ENCODE measurements around the gene NAV1.

The NAV1 gene

DNA sequence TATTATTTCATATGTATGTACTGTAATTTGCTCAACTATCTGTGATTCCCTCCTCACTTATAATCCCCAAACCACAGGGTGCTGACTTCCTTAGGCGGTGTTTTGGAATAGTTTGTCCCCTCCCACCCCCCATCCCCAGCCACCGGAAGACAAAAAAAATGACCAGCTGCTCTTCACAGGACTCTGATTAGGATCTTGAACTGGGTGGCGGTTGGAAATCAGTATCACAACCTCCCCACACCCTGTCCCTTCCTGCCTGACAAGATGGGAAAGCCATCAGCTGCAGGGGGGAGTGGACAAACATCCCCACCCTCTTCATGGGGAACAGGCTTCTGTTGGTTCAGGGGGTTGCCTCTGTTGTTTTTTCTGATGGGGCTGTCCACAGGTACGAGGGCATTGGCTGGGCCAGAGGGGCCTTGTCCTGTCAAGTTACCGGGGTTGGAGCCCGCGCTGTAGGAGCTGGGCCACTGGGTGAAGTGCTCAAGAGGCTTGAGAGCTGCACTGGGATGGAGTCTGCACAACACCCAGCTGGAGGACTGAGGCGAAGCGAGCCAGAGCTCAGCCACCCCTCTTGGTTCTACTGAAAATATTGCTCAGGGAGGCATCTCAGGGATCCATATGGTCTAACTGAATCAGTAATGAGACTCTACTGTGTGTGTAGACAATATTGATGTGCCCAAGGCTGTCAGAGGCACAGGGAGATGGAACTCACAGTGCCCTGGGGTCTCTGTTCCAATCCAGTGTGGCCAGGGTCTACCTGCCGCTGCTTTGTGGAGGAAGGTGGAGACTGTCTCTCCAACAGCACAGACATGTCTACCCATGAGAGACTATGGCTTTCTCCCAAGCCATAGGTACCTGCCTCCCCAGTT, 28.2 kb downstream of the NAV1 start:
- TF ChIP-seq, protein P1, sequence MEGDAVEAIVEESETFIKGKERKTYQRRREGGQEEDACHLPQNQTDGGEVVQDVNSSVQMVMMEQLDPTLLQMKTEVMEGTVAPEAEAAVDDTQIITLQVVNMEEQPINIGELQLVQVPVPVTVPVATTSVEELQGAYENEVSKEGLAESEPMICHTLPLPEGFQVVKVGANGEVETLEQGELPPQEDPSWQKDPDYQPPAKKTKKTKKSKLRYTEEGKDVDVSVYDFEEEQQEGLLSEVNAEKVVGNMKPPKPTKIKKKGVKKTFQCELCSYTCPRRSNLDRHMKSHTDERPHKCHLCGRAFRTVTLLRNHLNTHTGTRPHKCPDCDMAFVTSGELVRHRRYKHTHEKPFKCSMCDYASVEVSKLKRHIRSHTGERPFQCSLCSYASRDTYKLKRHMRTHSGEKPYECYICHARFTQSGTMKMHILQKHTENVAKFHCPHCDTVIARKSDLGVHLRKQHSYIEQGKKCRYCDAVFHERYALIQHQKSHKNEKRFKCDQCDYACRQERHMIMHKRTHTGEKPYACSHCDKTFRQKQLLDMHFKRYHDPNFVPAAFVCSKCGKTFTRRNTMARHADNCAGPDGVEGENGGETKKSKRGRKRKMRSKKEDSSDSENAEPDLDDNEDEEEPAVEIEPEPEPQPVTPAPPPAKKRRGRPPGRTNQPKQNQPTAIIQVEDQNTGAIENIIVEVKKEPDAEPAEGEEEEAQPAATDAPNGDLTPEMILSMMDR (IDR thresholded peaks at IDR 0.05), result no peak
- Histone ChIP-seq H3K27me3 (no peaks in the 10 kb centered on the region), H3K36me3 (no peaks in the 10 kb centered on the region), H3K4me3 (no peak overlapping the region), H3K27ac (no peak overlapping the region), H3K4me1 (peaks cover 0 to 7% (median 6%) of the 10 kb centered on the region in 4 donors), H3K9me3 (no peaks in the 10 kb centered on the region)
- intact Hi-C loops (cut with DNase I; ENCODE audit: low total_unique reads), result loop anchor here (5.0 kb wide), 1 partner anchor 125 kb away; no protein-coding TSS in a partner anchor
- DNase-seq, result no peak

DNA sequence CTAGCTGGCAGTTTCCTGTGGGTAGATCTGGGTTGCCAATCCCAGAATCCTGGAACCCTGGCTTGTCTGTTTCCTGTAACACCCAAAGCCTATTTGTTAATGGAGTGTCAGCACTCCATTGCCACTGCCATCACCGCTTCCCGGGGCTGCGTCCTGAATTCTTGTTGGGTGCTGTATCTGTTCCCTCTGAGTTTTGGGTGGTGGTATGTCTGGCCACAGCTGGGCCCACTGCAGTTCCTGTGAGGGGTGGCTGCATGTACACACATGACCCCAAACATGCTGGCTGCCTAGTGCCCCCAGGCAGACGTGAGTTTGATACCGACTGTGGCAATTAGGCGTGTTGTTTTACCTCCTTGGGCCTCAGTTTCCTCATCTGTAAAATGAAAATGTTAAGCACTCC, 29.3 kb downstream of the NAV1 start:
- Histone ChIP-seq H3K27ac (no peak overlapping the region), H3K9me3 (no peaks in the 10 kb centered on the region), H3K36me3 (no peaks in the 10 kb centered on the region), H3K4me1 (peaks cover 0 to 4% (median 2%) of the 10 kb centered on the region in 4 donors), H3K27me3 (no peaks in the 10 kb centered on the region), H3K4me3 (no peak overlapping the region)
- intact Hi-C loops (cut with DNase I; ENCODE audit: low total_unique reads), result loop anchor here (5.0 kb wide), 1 partner anchor 124 kb away; no protein-coding TSS in a partner anchor
- TF ChIP-seq, protein P1 (IDR thresholded peaks at IDR 0.05), result no peak
- DNase-seq, result no peak

DNA sequence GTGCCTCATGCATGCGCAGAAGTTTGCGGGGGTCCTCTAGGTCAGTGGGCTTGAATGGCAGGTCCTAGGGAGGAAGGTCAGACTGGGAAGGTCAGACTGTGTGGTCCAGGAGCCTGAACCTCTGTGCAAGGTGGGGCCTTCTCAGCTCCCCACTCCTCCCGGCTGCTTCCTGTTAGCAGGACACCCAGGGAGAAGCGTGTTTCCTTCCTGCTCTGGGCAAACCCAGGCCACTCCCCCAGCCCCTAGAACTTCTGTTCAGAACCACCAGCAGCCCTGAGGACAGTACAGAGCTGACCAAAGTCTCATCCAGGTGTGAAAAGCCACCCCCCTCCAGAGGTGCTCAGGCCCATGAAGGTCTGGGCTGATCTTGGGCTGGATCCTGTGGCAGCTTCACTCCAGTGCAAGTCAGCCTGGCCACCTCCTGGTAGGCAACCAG, 29.9 kb downstream of the NAV1 start:
- no peaks in the 10 kb centered on the region for H3K36me3 ChIP-seq
- no peak overlapping the region for H3K27ac ChIP-seq
- intact Hi-C loops (cut with DNase I; ENCODE audit: low total_unique reads), result loop anchor here (5.0 kb wide), 1 partner anchor 123 kb away; no protein-coding TSS in a partner anchor

DNA sequence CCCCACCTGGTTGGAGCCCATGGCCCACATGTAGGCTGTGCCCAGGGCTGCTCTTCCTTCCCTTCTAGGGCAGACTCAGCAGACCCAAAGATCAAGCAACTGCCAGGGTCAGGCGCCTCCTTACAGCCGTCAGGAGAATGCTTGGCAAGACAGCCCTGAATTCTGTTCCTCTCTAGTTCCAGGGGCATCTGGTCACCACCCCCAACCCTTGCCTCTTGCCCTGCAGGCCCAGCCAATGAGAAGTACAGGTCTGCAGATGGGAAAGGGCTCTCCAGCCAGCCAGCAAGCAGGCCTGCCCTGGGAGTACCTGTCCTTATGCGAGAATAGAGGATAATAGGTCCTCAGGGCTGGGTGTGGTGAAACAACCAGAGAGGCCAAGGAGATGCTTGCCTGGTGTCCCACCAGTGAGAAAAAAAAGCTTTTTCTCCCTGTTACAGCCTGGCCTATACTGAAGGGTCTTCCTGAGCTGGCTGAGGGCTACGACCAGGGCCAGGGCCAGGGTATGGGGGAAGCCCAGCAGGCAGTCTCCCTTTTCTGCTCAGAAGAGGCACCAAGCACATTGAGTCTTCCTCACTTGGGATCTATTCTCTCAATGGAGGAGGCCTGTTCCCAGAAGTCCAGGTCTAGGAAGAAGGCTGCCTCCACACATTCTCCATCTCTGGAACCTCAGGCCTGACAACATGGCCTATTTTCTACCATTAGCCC, 31.4 kb downstream of the NAV1 start:
- no peaks in the 10 kb centered on the region for H3K27me3 ChIP-seq
- intact Hi-C loops (cut with DNase I; ENCODE audit: low total_unique reads), result no loop called here
- TF ChIP-seq, protein P1 (IDR thresholded peaks at IDR 0.05), result no peak
- no peaks in the 10 kb centered on the region for H3K9me3 ChIP-seq
- H3K36me3 ChIP-seq, result no peaks in the 10 kb centered on the region
- no peak overlapping the region for H3K4me3 ChIP-seq
- no peak for DNase-seq
- H3K4me1 ChIP-seq, result peaks cover 0 to 4% (median 2%) of the 10 kb centered on the region in 4 donors
- H3K27ac ChIP-seq, result no peak overlapping the region

More for the DNA sequence above, 29.9 kb downstream of the NAV1 start:
- TF ChIP-seq, protein P1 (IDR thresholded peaks at IDR 0.05), result no peak
- no peak for DNase-seq
- Histone ChIP-seq H3K27me3 (no peaks in the 10 kb centered on the region), H3K4me1 (peaks cover 0 to 4% (median 2%) of the 10 kb centered on the region in 4 donors), H3K4me3 (no peak overlapping the region), H3K9me3 (no peaks in the 10 kb centered on the region)

DNA sequence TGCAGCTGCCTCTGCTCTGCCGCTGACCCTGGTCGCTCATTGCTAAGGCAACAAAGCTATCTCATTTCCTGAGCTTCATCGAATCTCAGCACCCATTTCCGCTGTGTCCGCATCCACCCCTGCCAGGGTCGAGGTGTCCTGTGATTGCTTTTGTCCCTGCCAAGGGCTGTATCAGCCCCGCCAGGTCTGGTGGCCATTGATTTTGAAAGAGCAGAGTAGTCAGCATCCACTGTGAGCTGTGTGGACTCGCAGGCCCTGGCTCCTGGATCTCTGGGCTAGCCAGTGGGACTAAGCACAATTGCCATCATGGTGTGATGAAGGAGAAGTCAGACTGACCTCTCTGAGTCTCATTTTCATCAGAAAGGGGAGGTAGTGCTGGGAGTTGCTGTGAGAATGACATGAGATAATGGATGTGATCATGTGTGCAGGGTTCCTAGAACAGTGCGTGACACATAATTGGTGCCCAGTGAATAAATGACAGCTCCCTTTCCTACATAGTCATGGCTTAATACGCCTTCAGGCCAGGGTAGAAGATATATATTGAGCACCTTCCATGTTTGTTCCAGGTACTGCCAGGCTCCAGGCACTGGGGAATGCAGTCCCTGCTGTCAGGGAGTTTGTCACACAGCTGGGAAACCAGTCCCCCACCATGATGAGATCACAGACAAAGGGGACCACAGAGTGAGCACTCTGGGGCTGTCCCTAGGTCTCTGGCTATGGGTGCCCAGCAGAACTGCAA, 32.1 kb downstream of the NAV1 start:
- no peaks in the 10 kb centered on the region for H3K9me3 ChIP-seq
- H3K4me3 ChIP-seq, result no peak overlapping the region
- no peaks in the 10 kb centered on the region for H3K4me1 ChIP-seq
- intact Hi-C loops (cut with DNase I; ENCODE audit: low total_unique reads), result no loop called here
- no peaks in the 10 kb centered on the region for H3K36me3 ChIP-seq
- TF ChIP-seq, protein P1 (IDR thresholded peaks at IDR 0.05), result no peak
- H3K27me3 ChIP-seq, result no peaks in the 10 kb centered on the region
- no peak overlapping the region for H3K27ac ChIP-seq
- no peak for DNase-seq
